ENCODE results near the gene NSFL1C.
"Not testable (repeated sequence)": the region's sequence is repeated elsewhere in the genome, so short reads cannot be mapped to it uniquely, and the experiment has no call there.

DNA sequence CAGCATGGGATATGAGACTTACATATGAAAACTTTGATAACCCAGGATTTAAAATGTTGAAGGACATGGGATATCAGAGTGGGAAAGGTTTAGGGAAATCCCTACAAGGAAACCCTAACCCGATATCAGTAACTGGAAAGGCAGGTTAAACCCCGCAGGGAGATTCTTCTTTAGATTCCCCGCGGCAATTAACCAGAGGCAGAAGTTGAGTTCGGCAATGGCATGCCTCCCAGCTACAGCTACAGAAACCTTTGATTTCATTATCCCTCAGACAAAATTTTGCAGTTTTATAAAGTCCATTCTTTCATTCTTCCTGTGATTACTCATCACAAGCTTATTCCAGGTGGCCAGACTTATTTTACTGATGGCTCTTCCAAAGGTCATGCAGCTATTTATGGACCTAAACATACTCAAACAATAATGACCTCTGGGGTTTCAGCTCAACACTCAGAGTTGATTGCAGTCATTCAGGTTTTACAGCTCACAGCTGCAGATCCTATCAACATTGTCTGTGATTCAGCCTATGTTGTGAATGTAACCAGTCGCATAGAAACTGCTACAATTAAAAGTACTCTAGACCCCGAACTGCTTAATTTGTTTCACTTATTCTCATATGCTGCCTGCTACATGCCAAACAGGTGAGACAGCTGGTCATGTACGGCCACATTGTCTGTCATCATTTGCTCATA is 66.8 kb downstream of the NSFL1C start:
- TF ChIP-seq POLR2A (IDR thresholded peaks at IDR 0.05; ENCODE audit: low read depth, low read length); POLR2AphosphoS5 (IDR thresholded peaks at IDR 0.05; ENCODE audit: low read depth, low read length); TAF1 (IDR thresholded peaks at IDR 0.05; ENCODE audit: borderline replicate concordance, low read depth, low read length): not testable (repeated sequence)

Measured in GM12892 (cell line).